HG03175 (cell line): ENCODE measurements around the gene CD48.

Experiments
- ATAC-seq: cut with Tn5 transposase; IDR thresholded peaks from one replicate; pipeline ENCODE4 v1.9.1; 2021; ENCODE audit warnings: mild to moderate bottlenecking, moderate library complexity; ENCODE audit not compliant: unreplicated experiment

CD48 gene

GRCh38 chr1:160680399-160680798 lies 31.2 kb downstream of the CD48 start:
- no peak for ATAC-seq

DNA sequence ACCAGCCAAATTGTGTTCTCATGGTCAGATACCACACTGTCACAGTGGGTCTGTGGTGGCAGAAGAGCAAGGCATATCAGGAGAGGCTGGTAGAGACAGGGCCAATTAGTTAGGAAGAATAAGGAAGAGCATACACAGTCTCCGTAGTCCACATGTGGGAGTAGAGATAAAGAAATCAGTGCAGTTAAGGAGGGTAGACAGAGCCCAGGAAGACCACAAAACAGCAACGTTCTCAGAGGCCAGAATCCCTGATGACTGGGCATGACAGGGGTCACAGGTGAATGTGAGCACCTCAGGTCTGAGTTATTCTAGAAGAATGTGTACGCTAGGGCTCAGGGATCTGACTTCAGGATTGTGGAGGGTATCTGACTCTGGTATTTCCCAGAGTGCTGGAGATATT lies 31.7 kb downstream of the CD48 start:
- ATAC-seq, result no peak

- no peak for ATAC-seq
Measured at GRCh38 chr1:160676869-160677597, 34.6 kb downstream of the CD48 start.

DNA sequence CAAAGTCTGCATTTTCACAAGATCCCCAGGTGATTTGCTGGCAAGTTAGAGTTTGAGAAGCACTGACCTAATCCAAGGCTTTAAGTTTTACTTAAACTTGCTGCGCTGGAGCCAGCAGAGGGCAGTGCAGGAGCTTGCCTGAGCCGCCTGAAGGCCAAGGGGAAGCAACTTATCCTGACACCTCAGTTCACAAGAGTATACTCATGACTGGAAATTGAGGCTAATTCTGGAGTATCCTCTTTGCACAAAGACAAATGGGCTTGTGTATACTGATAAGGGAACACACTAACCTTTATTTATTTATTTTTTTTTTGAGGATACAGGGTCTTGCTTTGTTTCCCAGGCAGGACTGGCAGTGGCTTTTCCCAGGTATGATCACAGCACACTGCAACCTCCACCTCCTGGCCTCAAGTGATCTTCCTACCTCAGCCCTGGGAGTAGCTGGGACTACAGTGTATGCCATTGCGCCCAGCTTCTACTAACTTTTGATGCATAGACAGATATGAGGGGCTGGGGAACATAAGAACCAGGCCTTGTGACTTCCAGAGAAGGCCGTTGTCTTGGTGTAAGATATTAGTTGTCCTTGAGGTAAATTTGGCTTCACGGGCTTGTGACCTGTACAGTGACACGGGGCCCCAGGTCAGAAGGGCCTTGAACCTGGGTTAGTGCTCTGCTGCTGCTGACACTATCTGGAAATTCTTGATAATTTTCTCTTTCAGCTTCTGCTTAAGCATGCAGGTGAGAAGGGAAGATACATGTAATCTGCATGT lies 35.8 kb downstream of the CD48 start:
- peak; percentile 68 for ATAC-seq

GRCh38 chr1:160674415-160674814 lies 37.2 kb downstream of the CD48 start:
- ATAC-seq, result no peak

DNA sequence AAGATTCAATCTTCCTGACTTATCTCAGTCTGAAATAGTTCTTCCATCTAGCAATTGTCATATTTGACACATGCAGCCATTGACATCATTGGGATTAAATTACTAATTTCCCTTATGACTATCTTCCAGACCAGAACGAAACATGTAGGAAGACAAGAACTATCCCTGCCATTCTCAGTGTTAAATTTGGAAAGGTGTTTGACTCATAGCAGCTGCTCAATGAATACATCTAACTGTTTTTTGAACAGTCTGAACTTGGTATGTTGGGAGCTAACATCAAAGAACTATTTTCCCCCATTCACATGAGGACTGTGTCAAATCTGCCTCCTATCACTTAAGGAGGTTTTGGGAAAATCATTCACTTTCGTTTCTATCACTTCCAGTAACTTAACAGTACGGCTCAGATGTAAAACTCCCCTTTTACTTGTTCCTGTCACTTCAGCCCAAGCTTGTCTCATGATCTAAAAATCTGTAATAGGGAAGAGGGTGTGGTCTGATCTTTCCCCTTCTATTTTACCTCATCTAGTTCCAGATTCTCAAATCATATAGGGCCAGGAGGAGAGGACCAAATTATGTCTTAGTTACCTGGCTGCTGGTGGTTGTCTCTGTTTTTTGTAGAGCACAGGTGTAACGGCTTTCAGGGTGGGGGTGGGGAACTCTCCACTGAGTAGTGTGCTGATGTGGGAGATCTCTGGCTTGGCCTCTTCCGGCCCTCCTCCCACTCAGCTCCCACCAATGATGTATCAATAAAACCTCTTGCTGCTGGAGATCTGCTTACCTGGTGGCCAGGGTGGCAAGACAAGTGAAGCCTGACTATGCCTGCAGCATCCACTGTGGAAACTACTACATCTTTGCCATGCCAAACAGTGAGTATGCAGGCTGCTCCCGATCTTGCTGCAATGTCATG lies 38.6 kb downstream of the CD48 start:
- no peak for ATAC-seq

DNA sequence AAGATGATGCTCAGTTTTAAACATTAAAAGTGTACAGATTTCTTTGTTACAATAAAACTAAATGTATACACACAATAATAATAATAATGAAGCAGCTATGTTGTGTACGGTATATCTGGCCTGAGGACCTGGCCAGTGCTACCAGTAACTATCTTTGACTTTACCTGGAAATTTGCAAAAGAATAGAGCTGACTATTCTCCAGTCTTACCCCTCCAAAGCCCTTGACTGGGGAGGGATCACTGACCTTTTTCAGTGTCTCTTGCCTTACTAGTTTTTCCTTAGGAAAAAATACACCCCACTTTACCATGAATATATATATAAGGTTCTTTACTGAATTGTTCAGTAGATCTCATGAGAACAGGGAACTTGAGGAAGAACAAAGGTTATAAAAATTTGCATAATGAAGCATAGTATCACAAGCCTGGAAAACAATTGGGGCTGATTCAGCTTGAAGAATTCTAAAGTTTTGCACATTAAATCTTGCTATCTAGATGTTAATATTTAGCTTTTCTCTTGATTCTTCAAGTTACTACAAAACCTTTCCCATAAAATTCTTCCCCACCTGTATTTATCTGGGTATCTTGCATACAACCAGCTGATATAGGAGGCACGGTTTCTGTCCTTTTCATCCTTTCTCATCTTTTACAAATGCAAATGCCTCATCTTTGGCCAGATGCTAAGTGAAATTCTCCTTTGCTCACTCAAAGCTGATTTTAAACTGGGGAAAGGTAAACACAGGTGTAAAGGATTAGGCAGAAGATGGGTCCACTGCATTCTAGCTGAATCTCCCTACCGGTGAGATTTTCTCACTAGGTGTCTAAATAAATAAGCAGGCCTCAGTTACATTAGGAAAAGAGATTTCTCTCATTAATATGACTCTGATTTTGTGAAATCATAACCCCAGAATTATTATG lies 39.8 kb downstream of the CD48 start:
- ATAC-seq, result no peak

- no peak for ATAC-seq
Measured at GRCh38 chr1:160670701-160671100, 40.9 kb downstream of the CD48 start.

DNA sequence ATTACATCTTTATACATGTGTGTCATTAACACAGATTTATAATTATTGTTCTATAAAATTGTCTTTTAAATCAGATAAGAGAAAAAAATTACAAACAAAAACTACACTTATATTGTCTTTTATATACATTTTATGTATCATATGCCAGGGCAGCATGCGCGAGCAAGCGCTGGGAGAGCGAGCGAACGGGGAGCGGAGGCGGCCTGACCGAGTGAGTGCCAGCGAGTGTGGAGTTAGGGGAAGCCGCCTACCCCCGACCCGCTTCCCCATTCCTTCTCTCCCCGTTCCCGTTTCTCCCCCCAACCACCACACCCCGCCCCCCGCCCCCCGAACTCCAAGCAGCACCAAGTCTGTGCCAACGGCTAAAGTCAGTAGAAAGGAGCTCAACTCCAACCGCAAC lies 41.8 kb downstream of the CD48 start:
- ATAC-seq, result no peak

DNA sequence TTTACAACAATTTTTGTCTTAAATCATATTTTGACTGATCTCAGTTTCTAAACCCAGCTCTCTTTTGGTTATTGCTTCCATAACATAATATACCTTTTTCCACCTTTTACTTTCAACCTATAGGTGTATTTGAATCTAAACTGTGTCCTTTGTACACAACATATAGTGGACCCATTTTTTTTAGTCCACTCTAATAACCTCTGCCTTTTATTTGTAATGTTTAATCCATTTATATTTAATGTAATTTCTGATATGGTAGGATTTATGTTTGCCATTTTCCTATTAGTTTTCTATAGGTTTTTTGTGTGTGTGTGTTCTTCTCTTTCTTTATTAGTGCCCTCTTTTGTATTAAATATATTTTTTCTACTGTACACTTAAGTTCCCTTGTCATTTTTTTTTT lies 42.3 kb downstream of the CD48 start:
- ATAC-seq, result no peak

DNA sequence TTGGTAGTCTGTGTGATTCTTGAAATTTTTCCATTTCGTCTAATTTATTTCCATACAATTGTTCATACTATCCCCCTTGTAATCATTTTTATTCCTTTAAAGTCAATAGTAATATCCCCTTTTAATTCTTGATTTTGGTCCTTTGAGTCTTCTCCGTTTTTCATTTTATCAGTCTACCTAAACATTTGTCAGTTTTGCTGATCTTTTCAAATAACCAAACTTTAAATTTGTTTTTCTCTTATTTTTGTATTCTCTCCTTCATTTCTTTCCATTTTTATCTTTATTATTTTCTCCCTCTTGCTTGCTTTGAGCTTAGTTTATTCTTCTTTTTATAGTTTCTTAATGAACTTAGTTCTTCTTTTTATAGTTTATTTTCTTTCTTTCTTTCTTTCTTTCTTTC lies 43.7 kb downstream of the CD48 start:
- ATAC-seq, result no peak

- ATAC-seq, result no peak
Measured at GRCh38 chr1:160666079-160666442, 45.6 kb downstream of the CD48 start.

GRCh38 chr1:160665330-160666078 lies 46.1 kb downstream of the CD48 start:
- ATAC-seq, result no peak

GRCh38 chr1:160664573-160665051 lies 47.0 kb downstream of the CD48 start:
- peak; percentile 81 for ATAC-seq

DNA sequence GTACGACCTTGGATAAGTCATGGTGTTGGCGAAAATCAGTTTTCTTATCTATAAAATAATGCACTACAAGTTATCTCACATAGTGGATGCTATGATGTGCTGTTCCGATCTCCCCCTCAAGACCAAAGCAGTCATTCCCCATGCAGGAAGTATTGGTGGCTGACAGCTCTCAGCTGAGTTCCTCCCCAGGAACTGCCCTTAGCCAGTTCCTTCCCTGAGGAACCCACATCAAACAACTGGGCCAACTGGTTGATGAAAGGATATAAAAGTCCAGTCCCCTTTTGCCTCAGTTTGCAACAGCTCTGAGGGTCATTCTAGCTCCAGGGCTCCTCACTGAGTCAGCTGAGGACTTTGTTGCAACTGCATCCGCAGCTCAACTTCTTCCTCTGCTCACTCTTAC lies 48.7 kb downstream of the CD48 start:
- ATAC-seq, result no peak

DNA sequence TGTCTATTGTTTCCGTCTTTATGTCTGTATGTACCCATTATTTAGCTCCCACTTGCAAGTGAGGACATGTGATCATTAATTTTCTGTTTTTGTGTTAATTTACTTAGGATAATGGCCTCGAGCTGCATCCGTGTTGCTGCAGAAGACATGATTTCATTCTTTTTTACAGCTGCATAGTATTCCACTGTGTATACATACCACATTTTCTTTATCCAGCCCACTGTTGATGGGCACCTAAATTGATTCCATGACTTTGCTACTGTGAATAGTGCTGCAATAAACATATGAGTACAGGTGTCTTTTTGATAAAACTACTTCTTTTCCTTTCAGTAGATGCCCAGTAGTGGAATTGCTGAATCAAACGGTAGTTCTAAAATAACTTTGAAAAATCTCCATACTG lies 52.1 kb downstream of the CD48 start:
- no peak for ATAC-seq

- no peak for ATAC-seq
Measured at GRCh38 chr1:160658814-160659193, 52.8 kb downstream of the CD48 start.

GRCh38 chr1:160658162-160658813 lies 53.3 kb downstream of the CD48 start:
- ATAC-seq, result no peak

DNA sequence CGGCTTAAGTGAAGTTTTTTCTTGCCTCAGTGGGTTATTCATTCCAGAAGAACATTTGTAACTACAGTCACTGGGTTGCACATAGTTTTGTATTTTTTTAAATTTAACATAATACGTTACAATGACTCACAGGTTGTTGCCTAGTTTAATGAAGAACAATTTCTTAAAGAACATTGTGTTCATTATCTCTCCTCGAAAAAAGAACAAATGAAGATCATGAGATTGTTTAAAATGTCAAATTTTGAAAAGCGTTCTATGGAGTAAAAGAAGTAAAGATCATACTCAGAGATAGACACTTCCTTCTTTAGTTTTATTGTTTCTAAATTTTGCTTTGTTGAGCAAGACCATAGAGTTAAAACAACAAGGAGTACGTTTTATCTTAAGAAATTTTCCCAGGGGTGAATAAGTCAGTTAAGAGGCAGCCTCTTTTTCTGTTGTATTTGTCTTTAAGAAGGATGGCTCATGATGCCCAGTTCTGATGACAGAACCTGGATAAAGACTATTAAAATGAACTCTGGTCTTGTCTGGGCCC lies 54.3 kb downstream of the CD48 start:
- ATAC-seq, result no peak
